Activated CD8-positive, alpha-beta memory T cell treated with anti-CD3 and anti-CD28 coated beads, Interleukin-2, amount 10 ng/mL, durations not matched to agents 7 days and 5 days (primary cell): Measurements from ENCODE around the gene RFTN1. TPM values are rescaled to one million over a fixed set of nuclear protein-coding genes. Genes with fewer than 3 reads are reported as not detected.

Experiments
- ATAC-seq: fragments of 150-1000 bp; cut with Tn5 transposase; one replicate; pipeline ENCODE4 v1.10.0; 2021; ENCODE audit warnings: moderate library complexity
- CTCF ChIA-PET: fragments of 350-600 bp; sonication (Branson Sonifier 250); formaldehyde crosslinking; loops from one replicate; lab custom pipeline; 2021; ENCODE audit warnings: antibody characterized with exemption; lab: Charles Lee
- DNase-seq: peaks from one replicate; pipeline ENCODE4 v3.0.0-alpha.2; 2020
- H3K27ac Mint-ChIP-seq: one replicate; pipeline ENCODE4 v1.8.0; 2021; ENCODE audit warnings: mild to moderate bottlenecking, mixed read lengths
- H3K27me3 Mint-ChIP-seq: one replicate; pipeline ENCODE4 v1.8.0; 2021; ENCODE audit warnings: mixed read lengths
- H3K36me3 Mint-ChIP-seq: one replicate; pipeline ENCODE4 v1.8.0; 2021; ENCODE audit warnings: mild to moderate bottlenecking, mixed read lengths
- H3K4me1 Mint-ChIP-seq: one replicate; pipeline ENCODE4 v1.8.0; 2021; ENCODE audit warnings: mixed read lengths
- H3K4me3 Mint-ChIP-seq: one replicate; pipeline ENCODE4 v1.8.0; 2021; ENCODE audit warnings: mild to moderate bottlenecking, moderate library complexity, mixed read lengths
- H3K9me3 Mint-ChIP-seq: one replicate; pipeline ENCODE4 v1.8.0; 2022; ENCODE audit warnings: low read depth, mixed read lengths
- total RNA-seq, 2 experiments: library from RNA; stranded (reverse); gene quantifications; one replicate each; pipeline ENCODE4 v1.2.3, GENCODE V29; 2021

Gene RFTN1
- total RNA-seq, 2 experiments from 2014 or later: 78.0 to 96.7 TPM

GRCh38 chr3:16300307-16300706 lies 213.2 kb downstream of the RFTN1 start:
- Mint-ChIP-seq H3K27ac (peak overlapping the region; percentile 94), H3K9me3 (peaks cover 2% of the 10 kb centered on the region), H3K4me1 (peaks cover 95% of the 10 kb centered on the region), H3K27me3 (no peaks in the 10 kb centered on the region), H3K4me3 (peak overlapping the region; percentile 78), H3K36me3 (peaks cover 88% of the 10 kb centered on the region)
- CTCF ChIA-PET: interaction anchor here (0.8 to 6.6 kb wide), 9 partner anchors 8 to 250 kb away, joined by 3 to 65 read pairs (median 4); partner anchors contain the start of genes DPH3 and OXNAD1
- DNase-seq (peak; percentile 38), ATAC-seq (peak; percentile 21)

DNA sequence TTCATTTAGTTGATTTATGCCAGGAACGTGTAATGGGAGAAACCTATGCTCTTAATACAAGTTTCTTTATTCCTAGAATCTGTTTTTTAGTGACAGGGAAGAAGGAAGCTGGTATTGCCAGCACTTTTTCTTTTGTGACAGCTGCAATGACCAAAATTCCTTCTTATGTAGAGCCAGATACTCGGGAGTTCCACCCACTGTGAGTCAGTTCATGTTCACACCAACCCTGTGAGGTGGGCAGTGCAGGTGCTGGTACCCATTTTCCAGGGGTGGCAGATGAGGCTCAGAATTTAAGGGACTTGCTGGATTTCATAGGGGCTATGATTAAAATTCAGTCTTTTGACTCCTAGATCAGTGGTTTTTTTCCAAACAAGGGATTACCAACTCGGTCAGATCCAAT lies 213.8 kb downstream of the RFTN1 start:
- H3K27ac Mint-ChIP-seq: peak overlapping the region; percentile 94
- H3K9me3 Mint-ChIP-seq: peaks cover 2% of the 10 kb centered on the region
- ATAC-seq (no peak), DNase-seq (no peak)
- CTCF ChIA-PET: interaction anchor here (1.0 to 6.6 kb wide), 4 partner anchors 9 to 250 kb away, joined by 3 to 65 read pairs (median 8); no protein-coding TSS in a partner anchor
- H3K4me3 Mint-ChIP-seq: peak overlapping the region; percentile 6
- no peaks in the 10 kb centered on the region for H3K27me3 Mint-ChIP-seq
- H3K36me3 Mint-ChIP-seq: peaks cover 87% of the 10 kb centered on the region
- H3K4me1 Mint-ChIP-seq: peaks cover 93% of the 10 kb centered on the region

- no peak for DNase-seq
- Mint-ChIP-seq H3K27me3 (no peaks in the 10 kb centered on the region), H3K27ac (peak overlapping the region; percentile 76), H3K36me3 (peaks cover 86% of the 10 kb centered on the region), H3K4me3 (no peak overlapping the region), H3K9me3 (peaks cover 3% of the 10 kb centered on the region), H3K4me1 (peaks cover 89% of the 10 kb centered on the region)
- CTCF ChIA-PET: no interaction called here
- ATAC-seq: no peak
Measured at GRCh38 chr3:16298891-16299290, 214.6 kb downstream of the RFTN1 start.

- H3K27me3 Mint-ChIP-seq: no peaks in the 10 kb centered on the region
- peaks cover 7% of the 10 kb centered on the region for H3K9me3 Mint-ChIP-seq
- H3K4me3 Mint-ChIP-seq: no peak overlapping the region
- DNase-seq (no peak), ATAC-seq (no peak)
- H3K4me1 Mint-ChIP-seq: peaks cover 91% of the 10 kb centered on the region
- H3K27ac Mint-ChIP-seq: peak overlapping the region; percentile 76
- H3K36me3 Mint-ChIP-seq: peaks cover 88% of the 10 kb centered on the region
- CTCF ChIA-PET: interaction anchor here (1.0 kb wide), 1 partner anchor 30 kb away, joined by 3 read pairs; no protein-coding TSS in a partner anchor
Measured at GRCh38 chr3:16297997-16298885, 215.3 kb downstream of the RFTN1 start.

GRCh38 chr3:16295298-16295890 lies 218.1 kb downstream of the RFTN1 start:
- no peaks in the 10 kb centered on the region for H3K27me3 Mint-ChIP-seq
- peaks cover 84% of the 10 kb centered on the region for H3K4me1 Mint-ChIP-seq
- DNase-seq (no peak), ATAC-seq (no peak)
- H3K27ac Mint-ChIP-seq: peak overlapping the region; percentile 47
- peaks cover 14% of the 10 kb centered on the region for H3K9me3 Mint-ChIP-seq
- H3K4me3 Mint-ChIP-seq: peak overlapping the region; percentile 32
- CTCF ChIA-PET: interaction anchor here (0.9 to 2.7 kb wide), 10 partner anchors 9 to 256 kb away, joined by 3 to 15 read pairs (median 6); no protein-coding TSS in a partner anchor
- H3K36me3 Mint-ChIP-seq: peaks cover 87% of the 10 kb centered on the region

- peak overlapping the region; percentile 17 for H3K27ac Mint-ChIP-seq
- ATAC-seq: no peak
- DNase-seq: no peak
- peaks cover 83% of the 10 kb centered on the region for H3K36me3 Mint-ChIP-seq
- CTCF ChIA-PET: interaction anchor here (0.6 to 2.7 kb wide), 9 partner anchors 9 to 256 kb away, joined by 3 to 15 read pairs (median 6); no protein-coding TSS in a partner anchor
- H3K27me3 Mint-ChIP-seq: no peaks in the 10 kb centered on the region
- peak overlapping the region; percentile 19 for H3K4me3 Mint-ChIP-seq
- peaks cover 83% of the 10 kb centered on the region for H3K4me1 Mint-ChIP-seq
- peaks cover 14% of the 10 kb centered on the region for H3K9me3 Mint-ChIP-seq
Measured at GRCh38 chr3:16294844-16295243, 218.7 kb downstream of the RFTN1 start.

- Mint-ChIP-seq H3K9me3 (peaks cover 12% of the 10 kb centered on the region), H3K4me1 (peaks cover 70% of the 10 kb centered on the region), H3K4me3 (peak overlapping the region; percentile 90), H3K27ac (peak overlapping the region; percentile 96), H3K27me3 (no peaks in the 10 kb centered on the region), H3K36me3 (peaks cover 78% of the 10 kb centered on the region)
- DNase-seq: no peak
- CTCF ChIA-PET: interaction anchor here (0.7 to 5.7 kb wide), 21 partner anchors 9 to 263 kb away, joined by 3 to 134 read pairs (median 5); partner anchors contain the start of genes DPH3 and OXNAD1
- peak; percentile 25 for ATAC-seq
Measured at GRCh38 chr3:16290827-16291196, 222.7 kb downstream of the RFTN1 start.

GRCh38 chr3:16290007-16290826 lies 223.3 kb downstream of the RFTN1 start:
- H3K4me1 Mint-ChIP-seq: peaks cover 70% of the 10 kb centered on the region
- peak; percentile 9 for ATAC-seq
- CTCF ChIA-PET: interaction anchor here (0.7 to 5.7 kb wide), 23 partner anchors 8 to 264 kb away, joined by 3 to 134 read pairs (median 5); partner anchors contain the start of genes DPH3 and OXNAD1
- H3K36me3 Mint-ChIP-seq: peaks cover 73% of the 10 kb centered on the region
- peak; percentile 74 for DNase-seq
- H3K9me3 Mint-ChIP-seq: peaks cover 12% of the 10 kb centered on the region
- H3K27ac Mint-ChIP-seq: peak overlapping the region; percentile 96
- no peaks in the 10 kb centered on the region for H3K27me3 Mint-ChIP-seq
- H3K4me3 Mint-ChIP-seq: peak overlapping the region; percentile 90

DNA sequence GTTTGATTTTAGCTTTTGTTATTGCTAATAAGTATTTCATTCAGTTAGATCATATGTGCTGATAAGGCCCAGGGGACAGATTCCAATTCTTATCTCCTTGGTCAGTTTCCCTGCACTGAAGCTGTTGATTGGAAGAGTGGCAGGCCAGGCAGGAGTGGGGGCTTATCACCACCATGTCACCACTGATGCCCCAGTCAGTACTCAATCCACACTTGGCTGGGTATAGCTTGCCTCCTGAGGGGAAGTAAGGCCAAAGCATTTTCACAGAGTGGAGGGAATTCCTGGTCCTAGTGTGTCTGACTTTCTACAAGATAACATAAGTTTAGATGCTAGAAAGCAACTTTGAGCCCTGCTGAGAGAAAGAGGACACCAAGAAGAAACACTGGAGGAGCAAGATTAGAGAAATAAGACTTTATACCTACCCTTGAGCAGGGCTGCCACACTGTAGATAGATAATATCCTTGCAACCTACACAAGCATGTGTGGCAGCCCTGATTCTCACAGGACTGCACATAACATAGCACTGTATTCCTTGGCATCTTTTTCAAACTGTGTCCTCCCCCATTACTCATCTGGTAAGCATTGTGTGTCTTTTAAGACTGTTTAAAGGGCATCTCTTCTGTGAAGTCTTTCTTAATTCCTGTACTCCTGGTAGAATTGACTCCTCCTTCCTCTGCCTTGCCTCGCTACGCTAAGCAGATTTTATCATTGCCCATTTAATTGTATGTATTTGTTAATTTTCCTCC lies 224.2 kb downstream of the RFTN1 start:
- ATAC-seq (no peak), DNase-seq (no peak)
- Mint-ChIP-seq H3K27ac (peak overlapping the region; percentile 96), H3K36me3 (peaks cover 74% of the 10 kb centered on the region), H3K4me1 (peaks cover 73% of the 10 kb centered on the region), H3K4me3 (peak overlapping the region; percentile 90), H3K9me3 (peaks cover 12% of the 10 kb centered on the region), H3K27me3 (no peaks in the 10 kb centered on the region)
- CTCF ChIA-PET: interaction anchor here (1.1 to 5.7 kb wide), 17 partner anchors 12 to 264 kb away, joined by 3 to 134 read pairs (median 7); partner anchors contain the start of genes DPH3 and OXNAD1

DNA sequence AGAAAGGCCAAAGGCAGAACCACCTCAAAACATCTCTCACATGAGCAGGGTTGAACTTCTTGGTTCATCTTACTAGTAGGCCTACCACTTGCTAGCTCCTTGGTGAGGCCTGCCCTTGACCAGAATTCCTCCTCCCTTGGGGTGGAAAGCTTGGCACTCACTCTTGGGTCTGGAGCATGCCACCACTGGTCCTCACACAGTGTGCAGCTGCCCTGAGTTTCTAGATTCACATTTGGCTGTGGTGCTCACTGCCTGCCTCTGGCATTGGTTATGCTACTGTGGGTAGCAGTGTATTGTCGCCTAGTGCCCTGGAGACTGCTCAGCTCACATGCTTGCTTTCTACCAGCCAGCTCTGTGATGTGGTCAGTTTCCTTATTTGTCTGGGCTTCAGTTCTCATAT lies 224.8 kb downstream of the RFTN1 start:
- peaks cover 70% of the 10 kb centered on the region for H3K4me1 Mint-ChIP-seq
- no peaks in the 10 kb centered on the region for H3K27me3 Mint-ChIP-seq
- DNase-seq (no peak), ATAC-seq (peak; percentile 13)
- H3K9me3 Mint-ChIP-seq: peaks cover 9% of the 10 kb centered on the region
- peak overlapping the region; percentile 90 for H3K4me3 Mint-ChIP-seq
- peaks cover 73% of the 10 kb centered on the region for H3K36me3 Mint-ChIP-seq
- CTCF ChIA-PET: interaction anchor here (1.1 to 5.7 kb wide), 14 partner anchors 14 to 265 kb away, joined by 3 to 134 read pairs (median 6); partner anchors contain the start of genes DPH3 and OXNAD1
- H3K27ac Mint-ChIP-seq: peak overlapping the region; percentile 96

- CTCF ChIA-PET: interaction anchor here (1.2 to 4.9 kb wide), 12 partner anchors 8 to 265 kb away, joined by 3 to 33 read pairs (median 6); partner anchors contain the start of genes DPH3 and OXNAD1
- Mint-ChIP-seq H3K9me3 (no peaks in the 10 kb centered on the region), H3K4me3 (peak overlapping the region; percentile 90), H3K27ac (peak overlapping the region; percentile 96), H3K4me1 (peaks cover 58% of the 10 kb centered on the region), H3K36me3 (peaks cover 72% of the 10 kb centered on the region), H3K27me3 (no peaks in the 10 kb centered on the region)
- peak; percentile 2 for ATAC-seq
- DNase-seq: no peak
Measured at GRCh38 chr3:16286751-16287543, 226.6 kb downstream of the RFTN1 start.
